Subcutaneous adipose tissue (tissue), 4 donors: ENCODE data around the gene SLC37A2. TPM values are rescaled to one million over a fixed set of nuclear protein-coding genes. Genes with fewer than 3 reads are reported as not detected.

Experiments
- total RNA-seq, 4 donors: library from RNA; depleted of rRNA; stranded (reverse); fragments of >200 nt; gene quantifications; one replicate each; pipeline ENCODE4 v1.1.0, GENCODE V29; 2016
- TF ChIP-seq, protein P1 (sequence below): fragments of 450-650 bp; IDR thresholded peaks from one replicate; pipeline ENCODE4 v1.5.1; 2016; ENCODE audit warnings: low read depth, mild to moderate bottlenecking, control low read depth, antibody characterized with exemption, moderate library complexity

Gene SLC37A2
- total RNA-seq, 4 donors from 2014 or later: 14.7 to 59.7 (median 22.5) TPM

DNA sequence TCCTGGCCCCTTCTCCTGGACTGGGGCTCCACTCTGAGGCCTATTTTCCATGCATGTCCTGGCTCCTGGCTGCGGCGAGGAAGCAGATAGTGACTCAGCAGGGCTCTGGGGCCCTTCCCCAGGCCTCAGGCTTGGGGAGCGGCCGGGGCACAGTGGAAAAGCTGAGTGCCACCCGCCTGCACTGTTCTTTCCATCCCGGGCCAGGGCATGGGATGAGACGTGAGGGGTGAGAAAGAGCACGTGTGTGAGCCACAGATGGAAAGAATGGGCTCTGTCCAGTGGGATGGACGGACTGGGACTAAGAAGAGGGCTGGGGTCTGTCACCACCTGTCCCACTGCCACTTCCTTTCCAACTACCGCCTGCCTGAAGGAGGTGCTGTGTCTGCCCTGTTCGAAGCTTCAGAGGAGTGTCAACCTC lies 12.8 kb downstream of the SLC37A2 start:
- TF ChIP-seq, protein P1, sequence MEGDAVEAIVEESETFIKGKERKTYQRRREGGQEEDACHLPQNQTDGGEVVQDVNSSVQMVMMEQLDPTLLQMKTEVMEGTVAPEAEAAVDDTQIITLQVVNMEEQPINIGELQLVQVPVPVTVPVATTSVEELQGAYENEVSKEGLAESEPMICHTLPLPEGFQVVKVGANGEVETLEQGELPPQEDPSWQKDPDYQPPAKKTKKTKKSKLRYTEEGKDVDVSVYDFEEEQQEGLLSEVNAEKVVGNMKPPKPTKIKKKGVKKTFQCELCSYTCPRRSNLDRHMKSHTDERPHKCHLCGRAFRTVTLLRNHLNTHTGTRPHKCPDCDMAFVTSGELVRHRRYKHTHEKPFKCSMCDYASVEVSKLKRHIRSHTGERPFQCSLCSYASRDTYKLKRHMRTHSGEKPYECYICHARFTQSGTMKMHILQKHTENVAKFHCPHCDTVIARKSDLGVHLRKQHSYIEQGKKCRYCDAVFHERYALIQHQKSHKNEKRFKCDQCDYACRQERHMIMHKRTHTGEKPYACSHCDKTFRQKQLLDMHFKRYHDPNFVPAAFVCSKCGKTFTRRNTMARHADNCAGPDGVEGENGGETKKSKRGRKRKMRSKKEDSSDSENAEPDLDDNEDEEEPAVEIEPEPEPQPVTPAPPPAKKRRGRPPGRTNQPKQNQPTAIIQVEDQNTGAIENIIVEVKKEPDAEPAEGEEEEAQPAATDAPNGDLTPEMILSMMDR: no peak

DNA sequence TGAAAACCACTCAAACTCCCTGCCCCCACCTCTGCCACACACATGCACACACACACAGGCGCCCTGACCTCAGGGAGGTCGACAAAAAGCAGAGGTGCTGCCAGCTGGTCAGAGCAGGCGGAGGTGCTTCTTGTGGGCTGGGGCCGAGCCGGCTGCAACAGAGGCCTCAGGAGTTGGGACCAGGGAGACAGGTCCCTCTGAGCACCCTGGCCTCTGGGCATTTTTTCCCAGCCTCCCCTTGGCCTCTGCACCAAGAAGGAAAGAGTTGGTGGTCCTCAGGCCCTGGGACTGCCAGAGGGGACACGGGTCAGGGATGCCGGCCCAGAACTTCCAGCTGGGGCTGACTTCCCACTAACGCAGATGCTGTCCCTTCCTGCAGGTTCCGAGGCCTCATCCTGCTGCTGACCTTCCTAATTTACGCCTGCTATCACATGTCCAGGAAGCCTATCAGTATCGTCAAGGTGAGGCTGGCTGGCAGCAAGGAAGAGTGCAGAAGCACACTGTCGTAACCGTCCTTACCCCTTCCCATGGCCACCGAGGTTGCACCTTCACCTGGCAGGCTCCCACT lies 13.4 kb downstream of the SLC37A2 start:
- TF ChIP-seq, protein P1: no peak

DNA sequence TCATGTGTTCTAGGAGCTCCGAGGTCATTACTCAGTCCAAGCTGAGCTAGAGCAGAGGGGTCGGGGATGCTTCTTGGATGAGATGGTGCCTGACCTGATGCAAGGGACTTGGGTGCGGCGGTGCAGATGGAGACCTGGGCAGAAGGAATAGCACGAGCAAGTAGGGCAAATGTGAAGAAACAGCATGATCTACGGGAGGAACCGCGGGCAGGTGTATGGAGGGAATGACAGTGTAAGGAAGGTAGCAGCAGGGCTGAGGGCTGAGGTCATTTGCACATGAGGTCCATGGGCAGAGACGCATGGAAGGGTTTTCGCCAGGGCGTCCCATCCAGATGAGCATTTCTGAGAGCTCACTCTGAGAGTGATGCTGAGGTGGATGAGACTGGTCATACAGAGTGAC lies 14.9 kb downstream of the SLC37A2 start:
- TF ChIP-seq, protein P1: no peak

DNA sequence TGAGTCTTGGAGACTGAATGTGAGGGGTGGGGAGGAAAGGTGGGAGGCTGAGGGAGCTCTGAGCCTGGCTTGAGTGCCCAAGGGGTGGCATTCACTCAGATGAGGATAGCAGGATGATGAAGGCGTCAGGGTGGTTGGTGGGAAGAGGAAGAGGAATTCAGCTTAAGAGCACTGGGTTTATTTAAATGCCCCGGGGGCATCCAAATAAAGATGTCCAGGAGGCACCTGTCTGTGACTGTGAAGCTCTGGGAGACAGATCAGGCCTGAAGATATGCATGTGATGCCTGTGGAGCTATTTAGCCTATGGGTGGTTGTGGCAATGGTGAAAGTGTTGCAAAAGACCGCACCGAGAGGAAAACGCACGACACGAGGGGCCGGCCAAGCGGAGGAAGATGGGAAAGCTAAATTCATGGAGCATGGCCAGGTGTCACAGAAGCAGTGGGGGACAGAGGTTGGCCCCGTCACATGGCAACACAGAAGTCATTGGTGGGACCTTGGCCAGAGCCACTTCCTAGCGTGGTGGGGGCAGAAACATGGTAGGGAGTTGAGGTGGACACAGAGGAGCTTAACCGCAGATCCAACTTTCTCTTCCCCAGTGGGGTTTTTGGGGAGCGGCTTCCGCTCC lies 15.5 kb downstream of the SLC37A2 start:
- TF ChIP-seq, protein P1: no peak

DNA sequence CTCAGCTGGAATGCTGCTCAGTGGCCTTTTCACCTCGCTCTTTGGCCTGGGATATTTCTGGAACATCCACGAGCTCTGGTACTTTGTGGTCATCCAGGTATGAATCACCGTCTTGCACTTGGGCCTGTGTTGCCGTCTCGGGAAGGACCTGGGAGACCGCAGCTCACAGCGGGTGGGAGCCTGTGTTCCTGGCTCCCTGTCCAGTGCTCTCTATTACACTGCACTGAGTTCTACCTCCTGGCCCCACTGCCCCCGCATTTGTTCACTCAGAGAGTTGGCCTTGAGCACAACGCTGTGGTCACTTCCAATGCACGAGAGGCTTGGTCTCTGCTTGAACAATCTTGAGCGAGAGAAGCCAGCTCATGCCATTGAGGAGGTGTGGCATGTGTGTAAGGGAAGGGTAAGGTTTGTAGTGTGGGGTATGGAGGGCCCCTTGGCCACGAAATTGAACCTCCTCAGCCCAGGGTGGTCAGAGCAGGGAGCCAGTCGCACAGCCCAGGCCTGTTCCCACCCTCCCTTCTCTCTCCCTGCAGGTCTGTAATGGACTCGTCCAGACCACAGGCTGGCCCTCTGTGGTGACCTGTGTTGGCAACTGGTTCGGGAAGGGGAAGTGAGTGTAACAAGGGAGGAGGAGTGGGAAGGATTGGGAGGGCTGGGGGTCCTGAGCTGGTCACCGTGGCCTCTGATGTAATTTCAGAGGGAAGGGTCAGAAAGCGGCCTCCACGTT lies 16.2 kb downstream of the SLC37A2 start:
- TF ChIP-seq, protein P1: no peak

DNA sequence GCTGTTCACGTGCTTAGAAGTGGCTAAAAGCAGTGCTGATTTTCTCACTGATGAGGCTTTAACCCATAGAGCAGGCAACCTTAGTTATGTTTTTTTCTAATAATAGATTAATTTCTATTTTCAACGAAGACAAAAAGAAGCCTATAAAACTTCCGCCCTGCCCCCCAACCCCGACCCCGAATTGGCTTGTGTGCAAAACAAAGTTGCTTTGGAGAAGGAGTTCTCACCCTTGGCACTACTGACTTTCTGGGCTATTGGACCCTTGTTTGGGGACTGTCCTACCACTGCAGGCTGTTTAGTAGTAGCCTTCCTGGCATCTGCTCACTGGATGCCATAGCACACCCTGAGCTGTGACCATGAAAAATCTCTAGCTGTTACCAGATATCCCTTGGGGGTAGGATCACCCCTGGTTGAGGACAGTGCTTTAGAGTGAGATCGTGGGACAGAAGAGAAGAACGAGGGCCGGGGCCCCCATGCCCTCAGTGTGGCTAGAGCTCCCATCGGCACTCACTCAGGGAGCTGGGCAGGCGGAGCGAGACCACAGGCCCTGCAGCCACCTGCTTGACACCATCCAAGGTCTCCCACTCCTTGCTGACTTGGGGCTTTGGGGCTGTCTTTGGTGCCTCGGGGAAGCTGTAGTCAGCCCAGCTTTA lies 16.9 kb downstream of the SLC37A2 start:
- TF ChIP-seq, protein P1: no peak

DNA sequence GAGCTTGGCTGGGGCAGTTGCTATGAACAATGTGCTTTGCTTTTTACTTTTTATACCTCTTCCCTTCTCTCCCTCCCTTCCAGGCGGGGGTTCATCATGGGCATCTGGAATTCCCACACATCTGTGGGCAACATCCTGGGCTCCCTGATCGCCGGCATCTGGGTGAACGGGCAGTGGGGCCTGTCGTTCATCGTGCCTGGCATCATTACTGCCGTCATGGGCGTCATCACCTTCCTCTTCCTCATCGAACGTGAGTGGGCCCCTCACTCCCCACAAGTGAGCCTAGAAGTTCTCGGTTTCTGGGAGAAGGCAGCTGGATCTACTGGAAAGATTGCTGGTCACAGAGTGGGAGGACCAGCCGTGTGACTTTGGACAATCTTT lies 17.4 kb downstream of the SLC37A2 start:
- TF ChIP-seq, protein P1: no peak
